CD4-positive, CD25-positive, alpha-beta regulatory T cell (primary cell): ENCODE measurements around the gene KRT83. TPM values are rescaled to one million over a fixed set of nuclear protein-coding genes. Genes with fewer than 3 reads are reported as not detected.

Source experiments
- ATAC-seq, 2 donors: fragments of 150-1000 bp; cut with Tn5 transposase; one replicate each; pipeline ENCODE4 v1.10.0; 2021; ENCODE audit warnings: low read depth in 2 of 2, moderate number of reproducible peaks in 2 of 2, moderate library complexity in 1 of 2
- DNase-seq, 3 donors: peaks; one replicate each; pipeline versions ENCODE4 v3.0.0 to v3.0.0-alpha.2; 2012 to 2022; ENCODE audit warnings: mixed read lengths in 1 of 3
- H3K27ac ChIP-seq: one replicate; pipeline ENCODE4 v1.7.0; 2013; ENCODE audit warnings: mild to moderate bottlenecking, low read length; ENCODE audit not compliant: insufficient read depth, poor library complexity, severe bottlenecking
- H3K27me3 ChIP-seq: one replicate; pipeline ENCODE4 v1.7.0; 2013; ENCODE audit warnings: low read length; ENCODE audit not compliant: control insufficient read depth, insufficient read depth
- H3K36me3 ChIP-seq: one replicate; pipeline ENCODE4 v1.7.0; 2013; ENCODE audit warnings: mild to moderate bottlenecking, low read length, moderate library complexity; ENCODE audit not compliant: control insufficient read depth, insufficient read depth
- H3K4me1 ChIP-seq: 2 replicates; pipeline ENCODE4 v1.7.0; 2013; ENCODE audit warnings: mild to moderate bottlenecking, low read length; ENCODE audit not compliant: insufficient read depth, control insufficient read depth, poor library complexity, severe bottlenecking
- H3K4me3 ChIP-seq: one replicate; pipeline ENCODE4 v1.7.0; 2013; ENCODE audit warnings: low read depth, mild to moderate bottlenecking, low read length, moderate library complexity
- H3K9me3 ChIP-seq, 2 experiments: 1 replicate in 1 of 2; 2 replicates in 1 of 2; pipeline ENCODE4 v1.7.0; 2013; ENCODE audit warnings: low read length in 2 of 2, mild to moderate bottlenecking in 1 of 2, moderate library complexity in 1 of 2; ENCODE audit not compliant: control insufficient read depth in 2 of 2
- H3K27ac Mint-ChIP-seq, 3 donors: one replicate each; pipeline ENCODE4 v1.8.0; 2020 to 2022; ENCODE audit warnings: mild to moderate bottlenecking in 3 of 3, mixed read lengths in 3 of 3, moderate library complexity in 2 of 3
- H3K27me3 Mint-ChIP-seq: one replicate; pipeline ENCODE4 v1.8.0; 2022; ENCODE audit warnings: mild to moderate bottlenecking, mixed read lengths
- H3K36me3 Mint-ChIP-seq: one replicate; pipeline ENCODE4 v1.8.0; 2020; ENCODE audit warnings: mixed read lengths
- H3K4me1 Mint-ChIP-seq, 4 donors: one replicate each; pipeline ENCODE4 v1.8.0; 2020 to 2022; ENCODE audit warnings: mixed read lengths in 4 of 4, mild to moderate bottlenecking in 1 of 4
- H3K4me3 Mint-ChIP-seq, 4 donors: one replicate each; pipeline ENCODE4 v1.8.0; 2020 to 2022; ENCODE audit warnings: mild to moderate bottlenecking in 4 of 4, mixed read lengths in 4 of 4, moderate library complexity in 3 of 4
- H3K9me3 Mint-ChIP-seq, 7 donors: one replicate each; pipeline ENCODE4 v1.8.0; 2020 to 2022; ENCODE audit warnings: mixed read lengths in 7 of 7, mild to moderate bottlenecking in 3 of 7, moderate library complexity in 2 of 7
- polyA plus RNA-seq, 4 donors: library from polyadenylated mRNA; unstranded; fragments of 300-500 nt; fragmentation: Illumina TruSeq; gene quantifications; one replicate each; pipeline ENCODE4 v1.2.3, GENCODE V29; 2021
- total RNA-seq: library from RNA; stranded (reverse); gene quantifications from one replicate; pipeline ENCODE4 v1.2.3, GENCODE V29; 2022

The KRT83 gene
- total and polyA plus RNA-seq, 5 donors from 2014 or later = not detected

DNA sequence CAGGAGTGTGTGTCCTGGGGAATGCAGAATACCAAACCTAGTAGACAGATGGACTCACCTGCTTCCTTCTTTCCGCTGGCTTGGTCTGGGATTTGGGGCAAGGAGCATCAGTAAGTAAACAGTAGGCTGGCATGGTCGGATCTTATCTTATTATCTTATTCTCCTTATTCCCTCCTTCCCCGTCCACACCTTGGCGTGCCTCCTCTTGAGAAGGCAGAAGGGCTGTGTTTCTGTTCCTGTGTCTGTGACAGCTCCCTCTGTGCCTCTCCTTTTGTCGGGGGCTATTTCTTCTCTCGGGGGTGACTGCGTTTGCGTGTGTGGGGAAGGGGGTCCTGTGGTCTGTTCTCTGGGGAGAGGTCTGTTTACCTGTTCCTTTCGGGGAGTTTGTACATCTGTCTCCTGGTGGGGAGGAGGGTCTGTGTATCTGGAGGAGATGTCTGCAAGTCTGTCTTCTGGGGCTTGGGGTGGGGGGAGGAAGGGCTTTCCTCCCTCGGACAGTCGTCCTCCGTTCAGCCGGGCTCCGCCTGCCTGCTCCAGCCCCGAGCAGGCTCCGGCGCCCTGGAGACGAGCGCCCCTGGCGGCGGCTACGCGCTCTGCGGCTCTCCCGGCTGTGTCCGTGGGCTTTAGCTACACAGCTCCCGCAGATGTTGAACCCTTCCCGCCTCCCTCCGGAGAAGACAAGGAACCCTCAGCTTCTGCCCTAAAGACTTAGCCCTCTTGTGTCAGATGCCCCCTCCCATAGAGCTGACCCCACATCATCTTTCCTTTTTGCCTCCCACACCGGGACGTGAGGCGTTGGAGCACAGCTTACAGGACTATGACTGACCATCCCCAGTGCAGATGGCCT is 42.4 kb downstream of the KRT83 start:
- H3K27ac Mint-ChIP-seq = no peak overlapping the region
- Histone ChIP-seq H3K9me3 (no peaks in the 10 kb centered on the region), H3K36me3 (no peaks in the 10 kb centered on the region), H3K4me1 (peaks cover 8% of the 10 kb centered on the region), H3K27ac (no peak overlapping the region), H3K4me3 (no peak overlapping the region), H3K27me3 (no peaks in the 10 kb centered on the region)
- H3K36me3 Mint-ChIP-seq = no peaks in the 10 kb centered on the region
- H3K27me3 Mint-ChIP-seq = peaks cover 18% of the 10 kb centered on the region
- no peak overlapping the region for H3K4me3 Mint-ChIP-seq
- peak; percentile 78 to 80 for ATAC-seq
- peaks cover 0 to 3% (median 0%) of the 10 kb centered on the region in 7 donors for H3K9me3 Mint-ChIP-seq
- DNase-seq = peak; percentile 32 to 60 (median 51)
- H3K4me1 Mint-ChIP-seq = peaks cover 0 to 9% (median 2%) of the 10 kb centered on the region in 4 donors

DNA sequence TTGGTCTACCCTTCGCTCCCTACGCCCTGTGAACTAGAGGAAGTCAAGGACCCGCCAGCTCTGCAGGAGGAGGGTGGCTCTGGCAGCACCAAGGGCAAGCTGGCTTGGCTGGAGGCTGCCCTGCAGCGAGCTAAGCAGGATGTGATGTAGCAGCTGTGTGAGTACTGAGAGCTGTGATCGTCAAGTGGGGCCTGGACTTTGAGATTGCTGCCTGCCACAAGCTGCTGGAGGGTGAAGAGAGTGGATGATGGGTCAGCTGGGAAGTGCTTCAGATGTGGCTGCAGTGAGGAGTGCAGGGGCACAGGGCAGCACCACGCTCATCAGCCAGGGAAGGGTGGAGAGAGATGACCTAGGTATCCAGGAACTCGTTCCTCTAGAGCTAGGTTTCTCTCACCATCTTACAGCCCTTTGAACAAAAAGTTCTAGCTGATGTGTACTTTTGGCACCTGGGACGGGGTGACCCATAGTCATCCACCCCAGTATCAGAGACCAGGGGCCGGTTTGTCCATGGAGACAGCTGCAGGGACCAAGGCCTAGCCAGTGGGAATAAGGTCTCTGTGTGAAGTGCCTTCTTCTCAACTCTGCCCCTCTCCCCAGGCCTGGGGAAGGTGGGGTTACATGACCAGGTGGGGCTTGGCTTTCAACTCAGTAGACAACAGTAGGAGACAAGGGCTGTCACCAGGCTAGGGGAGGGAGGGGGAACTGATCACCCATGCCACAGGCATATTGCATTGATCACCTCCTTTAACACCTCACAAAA is 43.5 kb downstream of the KRT83 start:
- ATAC-seq = no peak
- H3K27ac Mint-ChIP-seq = no peak overlapping the region

DNA sequence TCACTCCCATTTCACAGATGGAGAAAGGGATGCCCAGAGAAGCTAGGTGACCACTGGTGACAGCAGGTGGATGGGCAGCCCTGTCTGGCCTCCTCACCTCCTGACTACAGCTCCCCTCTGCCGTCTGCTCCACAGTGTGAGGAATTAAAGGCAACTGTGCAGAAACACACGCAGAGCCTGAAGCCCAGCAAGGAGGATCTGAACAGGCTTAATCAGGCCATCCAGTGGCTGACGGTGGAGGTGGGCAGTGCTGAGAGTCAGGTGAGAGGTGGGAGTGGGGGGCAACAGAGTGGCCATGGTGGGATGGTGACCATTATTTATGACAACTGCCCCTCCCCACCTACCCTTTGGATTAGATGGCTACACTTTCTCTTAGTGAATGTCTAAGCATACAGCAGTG is 45.5 kb downstream of the KRT83 start:
- H3K4me1 ChIP-seq = peaks cover 8% of the 10 kb centered on the region
- no peak overlapping the region for H3K4me3 ChIP-seq
- no peaks in the 10 kb centered on the region for H3K9me3 ChIP-seq
- no peaks in the 10 kb centered on the region for H3K9me3 Mint-ChIP-seq
- no peaks in the 10 kb centered on the region for H3K36me3 Mint-ChIP-seq
- no peaks in the 10 kb centered on the region for H3K27me3 ChIP-seq
- H3K4me1 Mint-ChIP-seq = peaks cover 0 to 9% (median 2%) of the 10 kb centered on the region in 4 donors
- H3K4me3 Mint-ChIP-seq = no peak overlapping the region
- ATAC-seq (no peak), DNase-seq (no peak)
- H3K36me3 ChIP-seq = no peaks in the 10 kb centered on the region
- H3K27ac Mint-ChIP-seq = no peak overlapping the region
- peaks cover 25% of the 10 kb centered on the region for H3K27me3 Mint-ChIP-seq
- H3K27ac ChIP-seq = no peak overlapping the region

More for the DNA sequence above, 43.5 kb downstream of the KRT83 start:
- H3K36me3 ChIP-seq = no peaks in the 10 kb centered on the region
- peaks cover 8% of the 10 kb centered on the region for H3K4me1 ChIP-seq
- no peaks in the 10 kb centered on the region for H3K9me3 ChIP-seq
- Mint-ChIP-seq H3K4me3 (no peak overlapping the region), H3K9me3 (peaks cover 0 to 3% (median 0%) of the 10 kb centered on the region in 7 donors), H3K27me3 (peaks cover 21% of the 10 kb centered on the region), H3K4me1 (peaks cover 0 to 9% (median 2%) of the 10 kb centered on the region in 4 donors), H3K36me3 (no peaks in the 10 kb centered on the region)
- H3K27ac ChIP-seq = no peak overlapping the region
- no peaks in the 10 kb centered on the region for H3K27me3 ChIP-seq
- no peak overlapping the region for H3K4me3 ChIP-seq
- no peak for DNase-seq

DNA sequence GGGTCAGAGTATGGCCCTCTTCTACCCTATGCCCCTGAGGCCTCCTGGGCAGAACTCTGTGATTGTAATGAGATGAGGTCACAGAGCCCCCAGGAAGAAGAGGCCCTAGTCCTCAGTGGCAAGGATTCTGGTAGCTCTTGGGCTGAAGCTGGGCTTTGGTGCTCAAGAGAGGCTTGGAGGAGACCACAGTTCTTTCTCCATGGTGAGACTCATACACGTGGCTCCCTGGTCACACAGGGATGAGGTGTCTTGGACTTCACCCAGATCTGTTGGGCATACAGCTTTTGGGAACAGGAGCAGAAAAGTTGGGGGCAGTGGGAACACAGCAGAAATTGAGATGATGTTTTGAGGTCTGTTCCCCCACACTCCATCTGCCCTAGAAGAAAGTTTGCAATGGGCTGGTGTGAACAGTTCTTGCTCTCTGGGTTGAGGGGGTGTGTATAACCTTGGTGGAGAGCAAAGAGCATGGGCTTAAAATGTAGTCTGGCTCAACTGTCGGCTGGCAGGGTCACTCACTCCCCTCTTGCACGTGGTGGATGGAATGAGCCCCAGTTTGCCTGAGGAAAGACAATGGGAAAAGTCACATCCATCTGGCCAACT is 46.6 kb downstream of the KRT83 start, which contains the start of gene KRT86:
KRT86 (plus strand) TSS at position 125 of the 600 bp plus-strand sequence. CDS start 27,272 bp downstream, outside the sequence.
- H3K4me1 ChIP-seq = peaks cover 8% of the 10 kb centered on the region
- no peak within 1 kb of the TSS for H3K4me3 ChIP-seq
- H3K27ac ChIP-seq = no peak within 1 kb of the TSS
- peaks cover 0 to 5% (median 2%) of the 10 kb centered on the region in 4 donors for H3K4me1 Mint-ChIP-seq
- no peaks in the 10 kb centered on the region for H3K9me3 Mint-ChIP-seq
- ATAC-seq (no peak), DNase-seq (no peak)
- H3K27me3 Mint-ChIP-seq = peaks cover 16% of the 10 kb centered on the region
- peak within 1 kb of the TSS in 1 of 3 donors; percentile 10 for H3K27ac Mint-ChIP-seq
- no peaks in the 10 kb centered on the region for H3K27me3 ChIP-seq
- H3K9me3 ChIP-seq = no peaks in the 10 kb centered on the region
- H3K36me3 ChIP-seq = no peaks in the 10 kb centered on the region
- H3K36me3 Mint-ChIP-seq = no peaks in the 10 kb centered on the region
- no peak within 1 kb of the TSS for H3K4me3 Mint-ChIP-seq

DNA sequence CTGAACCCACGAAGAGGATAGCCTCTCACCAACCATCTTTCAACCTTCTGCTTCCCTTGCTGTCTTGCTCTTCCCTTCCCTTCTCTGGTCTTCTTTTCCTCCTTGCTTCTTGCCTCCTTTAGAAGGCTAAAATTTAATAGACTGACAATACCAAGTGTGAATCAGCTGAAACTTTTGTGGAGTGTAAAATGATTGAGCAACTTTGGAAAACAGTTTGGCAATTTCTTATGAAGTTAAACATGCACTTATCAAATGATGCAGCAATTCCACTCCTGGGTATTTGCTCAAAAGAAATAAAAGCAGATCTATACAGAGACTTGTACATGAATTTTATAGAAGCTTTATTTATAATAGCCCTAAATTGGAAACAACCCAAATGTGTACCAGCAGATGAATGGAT is 50.0 kb downstream of the KRT83 start:
- no peaks in the 10 kb centered on the region for H3K4me1 Mint-ChIP-seq
- no peak overlapping the region for H3K4me3 Mint-ChIP-seq
- Histone ChIP-seq H3K27ac (no peak overlapping the region), H3K36me3 (no peaks in the 10 kb centered on the region), H3K9me3 (no peaks in the 10 kb centered on the region), H3K4me1 (no peaks in the 10 kb centered on the region), H3K27me3 (no peaks in the 10 kb centered on the region), H3K4me3 (no peak overlapping the region)
- H3K27me3 Mint-ChIP-seq = peaks cover 11% of the 10 kb centered on the region
- ATAC-seq (no peak), DNase-seq (no peak)
- H3K27ac Mint-ChIP-seq = no peak overlapping the region
- peaks cover 0 to 2% (median 0%) of the 10 kb centered on the region in 7 donors for H3K9me3 Mint-ChIP-seq
- no peaks in the 10 kb centered on the region for H3K36me3 Mint-ChIP-seq

DNA sequence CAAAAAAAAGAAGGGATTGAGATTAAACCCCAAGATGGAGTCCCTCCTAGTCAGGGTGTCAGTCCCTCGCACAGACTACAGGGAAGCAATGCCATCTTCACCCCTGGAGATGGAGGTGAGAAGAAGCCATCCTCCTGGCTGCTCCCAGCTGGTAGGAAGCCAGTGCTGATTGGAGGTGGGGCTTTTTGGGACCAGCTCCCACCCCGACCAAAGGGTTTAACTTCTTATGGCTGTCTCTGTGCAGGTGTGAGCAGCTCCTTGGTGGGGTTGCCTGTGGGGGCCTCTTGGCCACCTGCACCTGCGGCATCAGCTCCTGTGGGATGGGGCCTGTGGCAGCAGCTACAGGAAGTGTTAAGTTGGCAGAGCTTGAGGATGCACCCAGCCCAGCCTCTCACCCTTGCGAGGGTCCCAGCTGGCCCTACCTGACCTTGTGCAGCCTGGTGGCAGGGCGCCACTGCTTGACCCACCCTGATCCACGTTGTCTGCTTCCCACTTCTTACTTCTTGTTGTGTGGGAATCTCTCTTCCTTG is 50.6 kb downstream of the KRT83 start:
- no peaks in the 10 kb centered on the region for H3K27me3 ChIP-seq
- H3K27me3 Mint-ChIP-seq = peaks cover 11% of the 10 kb centered on the region
- no peak for DNase-seq

DNA sequence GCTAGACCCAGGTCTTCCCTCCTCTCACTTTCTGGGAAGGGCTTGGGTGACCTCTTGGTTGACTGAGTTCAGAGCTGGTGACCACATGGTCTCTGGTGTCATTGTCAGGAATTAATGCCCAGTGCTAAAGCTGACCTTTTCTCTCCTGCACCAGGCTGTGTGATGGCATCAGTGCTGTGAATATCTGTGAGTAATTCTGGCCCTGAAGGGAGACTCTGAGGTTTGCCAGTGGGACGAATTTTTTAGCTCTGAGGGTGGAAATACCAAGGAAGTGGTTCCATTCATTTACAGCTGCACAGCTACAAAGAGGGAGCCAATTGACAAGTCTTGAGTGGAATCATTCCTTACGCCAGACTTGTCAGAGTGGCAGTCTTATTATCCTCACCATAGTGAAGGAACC is 53.0 kb downstream of the KRT83 start:
- no peak overlapping the region for H3K4me3 Mint-ChIP-seq
- Histone ChIP-seq H3K27ac (no peak overlapping the region), H3K9me3 (no peaks in the 10 kb centered on the region), H3K27me3 (no peaks in the 10 kb centered on the region), H3K4me3 (no peak overlapping the region), H3K4me1 (no peaks in the 10 kb centered on the region), H3K36me3 (no peaks in the 10 kb centered on the region)
- H3K9me3 Mint-ChIP-seq = peaks cover 0 to 2% (median 0%) of the 10 kb centered on the region in 7 donors
- H3K4me1 Mint-ChIP-seq = no peaks in the 10 kb centered on the region
- H3K27ac Mint-ChIP-seq = no peak overlapping the region
- DNase-seq (no peak), ATAC-seq (no peak)
- H3K27me3 Mint-ChIP-seq = peaks cover 4% of the 10 kb centered on the region
- no peaks in the 10 kb centered on the region for H3K36me3 Mint-ChIP-seq

More for the DNA sequence above, 50.6 kb downstream of the KRT83 start:
- Histone ChIP-seq H3K4me1 (no peaks in the 10 kb centered on the region), H3K4me3 (no peak overlapping the region), H3K36me3 (no peaks in the 10 kb centered on the region), H3K9me3 (no peaks in the 10 kb centered on the region), H3K27ac (no peak overlapping the region)
- H3K4me1 Mint-ChIP-seq = no peaks in the 10 kb centered on the region
- H3K27ac Mint-ChIP-seq = no peak overlapping the region
- ATAC-seq = no peak
- H3K9me3 Mint-ChIP-seq = peaks cover 0 to 2% (median 0%) of the 10 kb centered on the region in 7 donors
- no peak overlapping the region for H3K4me3 Mint-ChIP-seq
- H3K36me3 Mint-ChIP-seq = no peaks in the 10 kb centered on the region
